Panc1 (cell line): ENCODE data around the gene CPM.

ENCODE experiments used
- CTCF ChIP-seq: fragments of 450-650 bp; IDR thresholded peaks from 2 replicates; pipeline ENCODE4 v1.5.1; 2017; ENCODE audit warnings: mild to moderate bottlenecking
- POLR2AphosphoS5 ChIP-seq: IDR thresholded peaks from 2 replicates; pipeline ENCODE4 v1.6.1; 2012; ENCODE audit warnings: mild to moderate bottlenecking, low read depth, low read length, moderate library complexity
- REST ChIP-seq, 2 experiments: IDR thresholded peaks; 2 replicates each; pipeline ENCODE4 v1.6.1; 2011 to 2012; ENCODE audit warnings: low read depth in 2 of 2, control low read depth in 1 of 2, low read length in 1 of 2, mild to moderate bottlenecking in 1 of 2, moderate library complexity in 1 of 2; ENCODE audit not compliant: insufficient read depth in 1 of 2

- TF ChIP-seq CTCF (no peak), POLR2AphosphoS5 (no peak), REST (IDR thresholded peaks at IDR 0.05; ENCODE audit: insufficient read depth in 1 of 2, low read depth in 2 of 2, low read length in 1 of 2) (no peak)
Measured at GRCh38 chr12:68886636-68887572, 46.1 kb downstream of the CPM start.
